Panc1 (cell line): Measurements from ENCODE around the gene FER1L5. TPM values are rescaled to one million over a fixed set of nuclear protein-coding genes. Genes with fewer than 3 reads are reported as not detected.
"Not testable (repeated sequence)": the region's sequence is repeated elsewhere in the genome, so short reads cannot be mapped to it uniquely, and the experiment has no call there.

Source experiments
- ATAC-seq: fragments of 200-7000 bp; cut with Tn5 transposase; 2 replicates; pipeline ENCODE4 v1.9.1; 2020; ENCODE audit warnings: mild to moderate bottlenecking, moderate library complexity
- BruUV-seq: library from RNA; stranded (reverse); fragments of 400-500 nt; replicated peaks from 2 replicates; lab custom pipeline; 2021; lab: Mats Ljungman, UMichigan
- CTCF ChIA-PET: fragments of 300-600 bp; sonication (Branson Sonifier 250); formaldehyde crosslinking; loops from one replicate; lab custom pipeline; 2022; ENCODE audit warnings: antibody characterized with exemption; lab: Charles Lee
- POLR2A ChIA-PET: fragments of 300-600 bp; sonication (Branson Sonifier 250); formaldehyde crosslinking; loops from one replicate; lab custom pipeline; 2022; ENCODE audit warnings: antibody characterized with exemption; lab: Charles Lee
- DNase-seq: peaks from one replicate; pipeline ENCODE4 v3.0.0-alpha.2; 2010; ENCODE audit warnings: low read depth, low spot score
- H3K27ac ChIP-seq: 2 replicates; pipeline ENCODE4 v1.5.1; 2011; ENCODE audit warnings: mild to moderate bottlenecking, low read length, inconsistent platforms
- H3K27me3 ChIP-seq: fragments of 200-500 bp; sonication (Bioruptor generic); 2 replicates; pipeline ENCODE4 v1.6.0; 2014; ENCODE audit warnings: low read length, inconsistent platforms; ENCODE audit not compliant: control insufficient read depth, insufficient read depth
- H3K36me3 ChIP-seq: fragments of 200-500 bp; sonication (Bioruptor generic); 2 replicates; pipeline ENCODE4 v1.5.1; 2014; ENCODE audit warnings: inconsistent platforms, mild to moderate bottlenecking, low read length, moderate library complexity; ENCODE audit not compliant: control insufficient read depth, insufficient read depth
- H3K4me1 ChIP-seq: 2 replicates; pipeline ENCODE4 v1.5.1; 2011; ENCODE audit warnings: inconsistent platforms, mild to moderate bottlenecking, low read length, moderate library complexity; ENCODE audit not compliant: control insufficient read depth, insufficient read depth
- H3K4me3 ChIP-seq, 2 experiments: 2 replicates each; pipeline ENCODE4 v1.5.1; 2011 to 2012; ENCODE audit warnings: low read depth in 2 of 2, low read length in 2 of 2, mild to moderate bottlenecking in 2 of 2, inconsistent platforms in 1 of 2, moderate library complexity in 1 of 2
- H3K9me3 ChIP-seq: fragments of 200-500 bp; sonication (Bioruptor generic); 2 replicates; pipeline ENCODE4 v1.5.1; 2014; ENCODE audit warnings: low read depth, mild to moderate bottlenecking, inconsistent platforms, low read length, moderate library complexity; ENCODE audit not compliant: control insufficient read depth, insufficient read depth
- POLR2AphosphoS5 ChIP-seq: IDR thresholded peaks from 2 replicates; pipeline ENCODE4 v1.6.1; 2012; ENCODE audit warnings: mild to moderate bottlenecking, low read depth, low read length, moderate library complexity
- SIN3A ChIP-seq: IDR thresholded peaks from 2 replicates; pipeline ENCODE4 v1.6.1; 2012; ENCODE audit warnings: low read depth, mild to moderate bottlenecking, low read length, moderate library complexity, borderline replicate concordance; ENCODE audit not compliant: insufficient read depth
- TCF7L2 ChIP-seq: IDR thresholded peaks from 2 replicates; pipeline ENCODE4 v1.6.1; 2011; ENCODE audit warnings: mild to moderate bottlenecking, low read depth, low read length, inconsistent platforms
- in situ Hi-C: cut with HindIII; loops from 2 replicates; pipeline ENCODE4 v1.10.0; 2016; ENCODE audit warnings: low sequenced_read_pairs, low pct_unique_long_range_greater_than_20kb
- intact Hi-C: fragments of 100-400 bp; cut with micrococcal nuclease; formaldehyde crosslinking; loops from one replicate; pipeline ENCODE4 v1.10.0; 2022; ENCODE audit not compliant: unreplicated experiment
- total RNA-seq: library from RNA; stranded (reverse); gene quantifications from one replicate; pipeline ENCODE4 v1.2.1, GENCODE V29; 2021; ENCODE audit not compliant: unreplicated experiment
- TF ChIP-seq, protein P1 (sequence below), 2 experiments: IDR thresholded peaks; 2 replicates each; pipeline ENCODE4 v1.6.1; 2011 to 2012; ENCODE audit warnings: low read depth in 2 of 2, control low read depth in 1 of 2, low read length in 1 of 2, mild to moderate bottlenecking in 1 of 2, moderate library complexity in 1 of 2; ENCODE audit not compliant: insufficient read depth in 1 of 2
- TF ChIP-seq, protein P2 (sequence below): fragments of 450-650 bp; IDR thresholded peaks from 2 replicates; pipeline ENCODE4 v1.5.1; 2017; ENCODE audit warnings: mild to moderate bottlenecking

Gene FER1L5
- total RNA-seq, 1 experiment from 2014 or later: not detected

DNA sequence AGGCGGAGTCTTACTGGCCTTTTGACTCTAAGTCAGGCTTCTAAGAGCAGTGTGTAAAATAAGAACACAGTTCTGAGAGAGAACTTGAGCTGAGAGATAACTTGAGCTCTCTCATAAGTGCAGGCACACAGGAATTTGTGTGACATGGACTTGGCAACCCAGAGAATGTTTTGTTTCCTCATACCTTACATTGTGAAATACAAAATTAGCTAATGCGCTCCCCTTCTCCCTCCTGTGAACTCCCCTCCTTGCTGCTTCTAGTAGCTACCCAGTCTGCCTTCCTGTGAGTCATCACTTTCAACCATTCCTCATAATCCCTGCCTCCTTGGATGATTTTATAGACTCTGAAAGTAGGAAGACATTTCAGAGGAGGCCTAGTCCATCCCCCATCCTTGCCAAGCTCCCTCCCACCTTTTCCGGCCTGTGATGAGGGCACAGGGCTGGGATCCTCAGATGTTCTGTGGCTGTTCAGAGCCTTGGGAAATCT lies 22.6 kb downstream of the FER1L5 start:
- POLR2A ChIA-PET: no interaction called here
- Histone ChIP-seq H3K9me3 (0 out of 2 replicates have a peak, but pooled peaks cover 4% of the 10 kb centered on the region), H3K27ac (no peak overlapping the region), H3K36me3 (no peaks in the 10 kb centered on the region), H3K27me3 (no peaks in the 10 kb centered on the region), H3K4me1 (no peaks in the 10 kb centered on the region), H3K4me3 (no peak overlapping the region)
- CTCF ChIA-PET: no interaction called here
- ATAC-seq: no peak
- BruUV-seq: no TSS peak
- intact Hi-C loops (no loop called here), in situ Hi-C loops (no loop called here)
- TF ChIP-seq, protein P1, sequence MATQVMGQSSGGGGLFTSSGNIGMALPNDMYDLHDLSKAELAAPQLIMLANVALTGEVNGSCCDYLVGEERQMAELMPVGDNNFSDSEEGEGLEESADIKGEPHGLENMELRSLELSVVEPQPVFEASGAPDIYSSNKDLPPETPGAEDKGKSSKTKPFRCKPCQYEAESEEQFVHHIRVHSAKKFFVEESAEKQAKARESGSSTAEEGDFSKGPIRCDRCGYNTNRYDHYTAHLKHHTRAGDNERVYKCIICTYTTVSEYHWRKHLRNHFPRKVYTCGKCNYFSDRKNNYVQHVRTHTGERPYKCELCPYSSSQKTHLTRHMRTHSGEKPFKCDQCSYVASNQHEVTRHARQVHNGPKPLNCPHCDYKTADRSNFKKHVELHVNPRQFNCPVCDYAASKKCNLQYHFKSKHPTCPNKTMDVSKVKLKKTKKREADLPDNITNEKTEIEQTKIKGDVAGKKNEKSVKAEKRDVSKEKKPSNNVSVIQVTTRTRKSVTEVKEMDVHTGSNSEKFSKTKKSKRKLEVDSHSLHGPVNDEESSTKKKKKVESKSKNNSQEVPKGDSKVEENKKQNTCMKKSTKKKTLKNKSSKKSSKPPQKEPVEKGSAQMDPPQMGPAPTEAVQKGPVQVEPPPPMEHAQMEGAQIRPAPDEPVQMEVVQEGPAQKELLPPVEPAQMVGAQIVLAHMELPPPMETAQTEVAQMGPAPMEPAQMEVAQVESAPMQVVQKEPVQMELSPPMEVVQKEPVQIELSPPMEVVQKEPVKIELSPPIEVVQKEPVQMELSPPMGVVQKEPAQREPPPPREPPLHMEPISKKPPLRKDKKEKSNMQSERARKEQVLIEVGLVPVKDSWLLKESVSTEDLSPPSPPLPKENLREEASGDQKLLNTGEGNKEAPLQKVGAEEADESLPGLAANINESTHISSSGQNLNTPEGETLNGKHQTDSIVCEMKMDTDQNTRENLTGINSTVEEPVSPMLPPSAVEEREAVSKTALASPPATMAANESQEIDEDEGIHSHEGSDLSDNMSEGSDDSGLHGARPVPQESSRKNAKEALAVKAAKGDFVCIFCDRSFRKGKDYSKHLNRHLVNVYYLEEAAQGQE (IDR thresholded peaks at IDR 0.05; ENCODE audit: insufficient read depth in 1 of 2, low read depth in 2 of 2, low read length in 1 of 2): no peak
- TF ChIP-seq POLR2AphosphoS5 (no peak), SIN3A (no peak), TCF7L2 (no peak)
- TF ChIP-seq, protein P2, sequence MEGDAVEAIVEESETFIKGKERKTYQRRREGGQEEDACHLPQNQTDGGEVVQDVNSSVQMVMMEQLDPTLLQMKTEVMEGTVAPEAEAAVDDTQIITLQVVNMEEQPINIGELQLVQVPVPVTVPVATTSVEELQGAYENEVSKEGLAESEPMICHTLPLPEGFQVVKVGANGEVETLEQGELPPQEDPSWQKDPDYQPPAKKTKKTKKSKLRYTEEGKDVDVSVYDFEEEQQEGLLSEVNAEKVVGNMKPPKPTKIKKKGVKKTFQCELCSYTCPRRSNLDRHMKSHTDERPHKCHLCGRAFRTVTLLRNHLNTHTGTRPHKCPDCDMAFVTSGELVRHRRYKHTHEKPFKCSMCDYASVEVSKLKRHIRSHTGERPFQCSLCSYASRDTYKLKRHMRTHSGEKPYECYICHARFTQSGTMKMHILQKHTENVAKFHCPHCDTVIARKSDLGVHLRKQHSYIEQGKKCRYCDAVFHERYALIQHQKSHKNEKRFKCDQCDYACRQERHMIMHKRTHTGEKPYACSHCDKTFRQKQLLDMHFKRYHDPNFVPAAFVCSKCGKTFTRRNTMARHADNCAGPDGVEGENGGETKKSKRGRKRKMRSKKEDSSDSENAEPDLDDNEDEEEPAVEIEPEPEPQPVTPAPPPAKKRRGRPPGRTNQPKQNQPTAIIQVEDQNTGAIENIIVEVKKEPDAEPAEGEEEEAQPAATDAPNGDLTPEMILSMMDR: no peak
- DNase-seq: no peak

DNA sequence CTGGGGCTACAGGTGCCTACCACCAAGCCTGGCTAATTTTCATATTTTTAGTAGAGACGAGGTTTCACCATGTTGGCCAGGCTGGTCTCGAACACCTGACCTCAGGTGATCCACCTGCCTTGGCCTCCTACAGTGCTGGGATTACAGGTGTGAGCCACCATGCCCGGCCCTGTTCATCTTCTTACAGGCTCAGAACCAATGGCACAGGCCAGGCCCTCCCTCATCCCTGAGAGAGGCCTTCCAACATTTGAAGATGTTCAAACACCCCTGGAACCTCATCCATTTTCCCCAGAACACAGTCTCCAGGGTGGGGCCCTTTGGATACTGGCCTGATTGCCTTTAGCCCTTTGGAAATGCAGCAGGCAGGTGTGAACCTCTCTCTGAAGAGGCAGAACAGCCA lies 23.2 kb downstream of the FER1L5 start:
- POLR2A ChIA-PET, H3K4me3 ChIP-seq, H3K36me3 ChIP-seq, in situ Hi-C loops, H3K9me3 ChIP-seq, H3K4me1 ChIP-seq, H3K27me3 ChIP-seq, ATAC-seq, H3K27ac ChIP-seq, DNase-seq, BruUV-seq, CTCF ChIA-PET, intact Hi-C loops: not testable (repeated sequence)

DNA sequence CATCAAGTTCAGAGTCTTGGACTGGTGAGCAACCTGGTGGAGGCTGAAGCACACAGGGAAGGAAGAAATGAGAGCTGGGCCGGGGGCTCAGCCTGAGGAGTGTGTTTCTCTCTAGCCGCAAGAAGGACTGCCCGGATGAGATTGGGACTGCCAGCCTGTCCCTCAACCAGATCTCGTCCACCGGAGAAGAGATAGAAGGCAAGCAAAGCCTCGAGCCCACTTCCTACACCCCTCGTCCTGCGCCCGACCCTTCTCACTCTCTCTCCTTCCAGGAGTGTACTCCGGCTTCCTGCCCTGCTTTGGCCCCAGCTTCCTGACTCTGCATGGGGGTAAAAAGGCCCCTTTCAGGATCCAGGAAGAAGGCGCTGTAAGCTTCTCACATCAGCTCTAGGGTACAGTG lies 26.2 kb downstream of the FER1L5 start:
- no peaks in the 10 kb centered on the region for H3K36me3 ChIP-seq
- no peak overlapping the region for H3K4me3 ChIP-seq
- H3K27me3 ChIP-seq: no peaks in the 10 kb centered on the region
- no peak overlapping the region for H3K27ac ChIP-seq
- BruUV-seq: no TSS peak
- 0 out of 2 replicates have a peak, but pooled peaks cover 4% of the 10 kb centered on the region for H3K9me3 ChIP-seq
- ChIA-PET CTCF (no interaction called here), POLR2A (no interaction called here)
- ATAC-seq (no peak), DNase-seq (no peak)
- intact Hi-C loops (no loop called here), in situ Hi-C loops (no loop called here)
- no peaks in the 10 kb centered on the region for H3K4me1 ChIP-seq
- TF ChIP-seq SIN3A (no peak), TCF7L2 (no peak), POLR2AphosphoS5 (no peak)
- TF ChIP-seq, protein P2: no peak
- TF ChIP-seq, protein P1 (IDR thresholded peaks at IDR 0.05; ENCODE audit: insufficient read depth in 1 of 2, low read depth in 2 of 2, low read length in 1 of 2): no peak
